ENCODE results near the gene ACKR2.

DNA sequence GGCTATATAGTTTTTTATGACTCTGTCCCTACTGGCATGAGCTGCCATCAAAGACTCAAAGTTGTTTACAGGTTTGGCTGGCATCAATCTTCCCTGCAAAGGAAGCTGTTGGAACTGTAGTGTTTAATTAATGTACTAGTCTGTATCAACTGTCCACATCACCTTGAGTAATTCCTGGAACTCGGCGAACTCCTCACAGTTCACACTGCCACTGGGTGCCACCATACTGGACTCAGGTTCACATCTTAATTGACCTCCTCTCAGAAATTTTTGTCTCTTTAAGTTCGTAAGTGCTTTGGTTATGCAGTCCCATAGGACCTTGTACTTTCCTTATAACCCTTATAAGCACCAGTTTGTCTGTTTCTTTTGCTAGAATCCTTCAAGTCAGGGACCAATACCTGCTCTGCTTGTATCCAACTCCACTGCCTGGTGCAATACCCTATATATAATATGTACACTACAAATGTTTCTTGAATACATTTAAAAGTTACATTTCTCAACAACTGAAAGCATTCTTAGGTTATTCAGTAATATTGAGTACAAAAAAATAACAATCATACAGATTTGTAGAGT is 8.1 kb upstream of the ACKR2 start:
- TF ChIP-seq, protein P1, sequence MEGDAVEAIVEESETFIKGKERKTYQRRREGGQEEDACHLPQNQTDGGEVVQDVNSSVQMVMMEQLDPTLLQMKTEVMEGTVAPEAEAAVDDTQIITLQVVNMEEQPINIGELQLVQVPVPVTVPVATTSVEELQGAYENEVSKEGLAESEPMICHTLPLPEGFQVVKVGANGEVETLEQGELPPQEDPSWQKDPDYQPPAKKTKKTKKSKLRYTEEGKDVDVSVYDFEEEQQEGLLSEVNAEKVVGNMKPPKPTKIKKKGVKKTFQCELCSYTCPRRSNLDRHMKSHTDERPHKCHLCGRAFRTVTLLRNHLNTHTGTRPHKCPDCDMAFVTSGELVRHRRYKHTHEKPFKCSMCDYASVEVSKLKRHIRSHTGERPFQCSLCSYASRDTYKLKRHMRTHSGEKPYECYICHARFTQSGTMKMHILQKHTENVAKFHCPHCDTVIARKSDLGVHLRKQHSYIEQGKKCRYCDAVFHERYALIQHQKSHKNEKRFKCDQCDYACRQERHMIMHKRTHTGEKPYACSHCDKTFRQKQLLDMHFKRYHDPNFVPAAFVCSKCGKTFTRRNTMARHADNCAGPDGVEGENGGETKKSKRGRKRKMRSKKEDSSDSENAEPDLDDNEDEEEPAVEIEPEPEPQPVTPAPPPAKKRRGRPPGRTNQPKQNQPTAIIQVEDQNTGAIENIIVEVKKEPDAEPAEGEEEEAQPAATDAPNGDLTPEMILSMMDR (IDR thresholded peaks at IDR 0.05) = no peak
- TF ChIP-seq POLR2A (IDR thresholded peaks at IDR 0.05) = no peak

Data from thyroid gland (tissue), 4 donors.